DOHH2 (cell line): ENCODE measurements around the gene TMX2.

Source experiments
- CTCF ChIP-seq: fragments of 200-600 bp; sonication (generic); IDR thresholded peaks from one replicate; pipeline ENCODE4 v1.5.1; 2014; ENCODE audit warnings: antibody characterized with exemption, mild to moderate bottlenecking, low read depth, low read length; ENCODE audit not compliant: poor library complexity, severe bottlenecking
- EZH2phosphoT487 ChIP-seq: fragments of 200-600 bp; sonication (generic); IDR thresholded peaks from 2 replicates; pipeline ENCODE4 v1.6.1; 2017; ENCODE audit warnings: borderline replicate concordance, mild to moderate bottlenecking, antibody characterized with exemption, low read length, moderate library complexity, mixed read lengths

GRCh38 chr11:57667117-57667735 lies 45.2 kb upstream of the TMX2 start:
- TF ChIP-seq CTCF (no peak), EZH2phosphoT487 (no peak)
